Naive B cell (primary cell): ENCODE measurements around the gene PDE6A. TPM values are rescaled to one million over a fixed set of nuclear protein-coding genes. Genes with fewer than 3 reads are reported as not detected.

Experiments
- ATAC-seq, 2 donors: fragments of 150-1000 bp; cut with Tn5 transposase; 2 replicates each; pipeline ENCODE4 v1.10.0; 2021; ENCODE audit warnings: low read depth in 2 of 2, mild to moderate bottlenecking in 2 of 2, moderate library complexity in 2 of 2
- DNase-seq: peaks from one replicate; pipeline ENCODE4 v3.0.0; 2022
- H3K27ac Mint-ChIP-seq, 6 donors: one replicate each; pipeline ENCODE4 v1.8.0; 2020 to 2022; ENCODE audit warnings: mild to moderate bottlenecking in 6 of 6, mixed read lengths in 6 of 6, moderate library complexity in 5 of 6, inconsistent platforms in 2 of 6
- H3K27me3 Mint-ChIP-seq, 3 donors: one replicate each; pipeline ENCODE4 v1.8.0; 2021 to 2022; ENCODE audit warnings: mixed read lengths in 3 of 3, mild to moderate bottlenecking in 1 of 3
- H3K36me3 Mint-ChIP-seq, 2 donors: one replicate each; pipeline ENCODE4 v1.8.0; 2020 to 2022; ENCODE audit warnings: mixed read lengths in 2 of 2, inconsistent platforms in 1 of 2, mild to moderate bottlenecking in 1 of 2
- H3K4me1 Mint-ChIP-seq, 3 donors: one replicate each; pipeline ENCODE4 v1.8.0; 2020 to 2022; ENCODE audit warnings: mixed read lengths in 3 of 3, inconsistent platforms in 1 of 3, mild to moderate bottlenecking in 1 of 3, moderate library complexity in 1 of 3
- H3K4me3 Mint-ChIP-seq, 8 donors: one replicate each; pipeline ENCODE4 v1.8.0; 2020 to 2022; ENCODE audit warnings: mild to moderate bottlenecking in 8 of 8, mixed read lengths in 8 of 8, moderate library complexity in 8 of 8, inconsistent platforms in 2 of 8
- H3K9me3 Mint-ChIP-seq, 7 donors: one replicate each; pipeline ENCODE4 v1.8.0; 2020 to 2022; ENCODE audit warnings: mixed read lengths in 7 of 7, mild to moderate bottlenecking in 5 of 7, inconsistent platforms in 2 of 7, moderate library complexity in 1 of 7
- polyA plus RNA-seq, 6 donors: library from polyadenylated mRNA; unstranded; fragments of 300-500 nt; fragmentation: Illumina TruSeq; gene quantifications; one replicate each; pipeline ENCODE4 v1.2.3, GENCODE V29; 2021; ENCODE audit warnings: low read depth in 6 of 6

Gene PDE6A
- polyA plus RNA-seq, 6 donors from 2014 or later = not detected

- H3K27ac Mint-ChIP-seq = no peak overlapping the region
- H3K9me3 Mint-ChIP-seq = no peaks in the 10 kb centered on the region
- ATAC-seq = no peak
Observed at GRCh38 chr5:149824120-149824519, 120.5 kb downstream of the PDE6A start.

GRCh38 chr5:149823375-149823774, 121.2 kb downstream of the PDE6A start:
- Mint-ChIP-seq H3K27ac (no peak overlapping the region), H3K27me3 (no peaks in the 10 kb centered on the region), H3K36me3 (no peaks in the 10 kb centered on the region), H3K9me3 (no peaks in the 10 kb centered on the region), H3K4me3 (no peak overlapping the region), H3K4me1 (peaks cover 0 to under 1% (median 0%) of the 10 kb centered on the region in 3 donors)
- no peak for ATAC-seq
- no peak for DNase-seq

More at GRCh38 chr5:149824120-149824519, 120.5 kb downstream of the PDE6A start:
- Mint-ChIP-seq H3K27me3 (no peaks in the 10 kb centered on the region), H3K36me3 (no peaks in the 10 kb centered on the region), H3K4me3 (no peak overlapping the region), H3K4me1 (peaks cover 0 to 4% (median 0%) of the 10 kb centered on the region in 3 donors)
- DNase-seq = no peak

- H3K4me3 Mint-ChIP-seq = no peak overlapping the region
- H3K36me3 Mint-ChIP-seq = no peaks in the 10 kb centered on the region
- H3K9me3 Mint-ChIP-seq = no peaks in the 10 kb centered on the region
- H3K27ac Mint-ChIP-seq = no peak overlapping the region
- H3K27me3 Mint-ChIP-seq = no peaks in the 10 kb centered on the region
- DNase-seq (no peak), ATAC-seq (no peak)
- peaks cover 0 to 8% (median 0%) of the 10 kb centered on the region in 3 donors for H3K4me1 Mint-ChIP-seq
Observed at GRCh38 chr5:149822301-149822700, 122.3 kb downstream of the PDE6A start.

- H3K9me3 Mint-ChIP-seq = no peaks in the 10 kb centered on the region
- H3K4me1 Mint-ChIP-seq = peaks cover 0 to 8% (median 0%) of the 10 kb centered on the region in 3 donors
- no peak overlapping the region for H3K4me3 Mint-ChIP-seq
- H3K27ac Mint-ChIP-seq = no peak overlapping the region
- no peaks in the 10 kb centered on the region for H3K36me3 Mint-ChIP-seq
- DNase-seq (no peak), ATAC-seq (no peak)
- no peaks in the 10 kb centered on the region for H3K27me3 Mint-ChIP-seq
Observed at GRCh38 chr5:149820536-149821510, 123.8 kb downstream of the PDE6A start.

GRCh38 chr5:149820012-149820411, 124.6 kb downstream of the PDE6A start:
- Mint-ChIP-seq H3K36me3 (no peaks in the 10 kb centered on the region), H3K4me1 (peaks cover 0 to 8% (median 0%) of the 10 kb centered on the region in 3 donors)
- ATAC-seq = no peak

GRCh38 chr5:149818116-149818515, 126.5 kb downstream of the PDE6A start:
- DNase-seq (no peak), ATAC-seq (no peak)
- no peaks in the 10 kb centered on the region for H3K36me3 Mint-ChIP-seq
- no peaks in the 10 kb centered on the region for H3K9me3 Mint-ChIP-seq
- H3K27ac Mint-ChIP-seq = peak overlapping the region in 3 of 6 donors; percentile 6 to 67 (median 36)
- H3K27me3 Mint-ChIP-seq = no peaks in the 10 kb centered on the region
- H3K4me3 Mint-ChIP-seq = no peak overlapping the region
- peaks cover 0 to 8% (median 0%) of the 10 kb centered on the region in 3 donors for H3K4me1 Mint-ChIP-seq

More at GRCh38 chr5:149820012-149820411, 124.6 kb downstream of the PDE6A start:
- Mint-ChIP-seq H3K27me3 (no peaks in the 10 kb centered on the region), H3K27ac (peak overlapping the region in 1 of 6 donors; percentile 54), H3K4me3 (no peak overlapping the region), H3K9me3 (no peaks in the 10 kb centered on the region)
- DNase-seq = no peak

- ATAC-seq (no peak), DNase-seq (no peak)
- Mint-ChIP-seq H3K4me3 (no peak overlapping the region), H3K27me3 (no peaks in the 10 kb centered on the region), H3K4me1 (peaks cover 0 to 8% (median 0%) of the 10 kb centered on the region in 3 donors), H3K9me3 (no peaks in the 10 kb centered on the region), H3K27ac (peak overlapping the region in 2 of 6 donors; percentile 36 to 67), H3K36me3 (no peaks in the 10 kb centered on the region)
Observed at GRCh38 chr5:149817539-149818060, 127.0 kb downstream of the PDE6A start.

- ATAC-seq = no peak
- Mint-ChIP-seq H3K4me1 (peaks cover 0 to 14% (median 0%) of the 10 kb centered on the region in 3 donors), H3K4me3 (peak overlapping the region in 1 of 8 donors; percentile 74), H3K9me3 (no peaks in the 10 kb centered on the region), H3K27me3 (no peaks in the 10 kb centered on the region), H3K27ac (no peak overlapping the region), H3K36me3 (no peaks in the 10 kb centered on the region)
- no peak for DNase-seq
Observed at GRCh38 chr5:149816661-149817060, 127.9 kb downstream of the PDE6A start.

- ATAC-seq (no peak), DNase-seq (no peak)
- Mint-ChIP-seq H3K27me3 (no peaks in the 10 kb centered on the region), H3K4me1 (peaks cover 0 to 7% (median 3%) of the 10 kb centered on the region in 3 donors), H3K36me3 (no peaks in the 10 kb centered on the region), H3K4me3 (no peak overlapping the region), H3K27ac (peak overlapping the region in 1 of 6 donors; percentile 16), H3K9me3 (no peaks in the 10 kb centered on the region)
Observed at GRCh38 chr5:149811453-149811852, 133.1 kb downstream of the PDE6A start.

GRCh38 chr5:149810856-149811255, 133.7 kb downstream of the PDE6A start:
- DNase-seq (no peak), ATAC-seq (no peak)
- H3K4me1 Mint-ChIP-seq = peaks cover 0 to 7% (median 3%) of the 10 kb centered on the region in 3 donors
- peak overlapping the region in 1 of 6 donors; percentile 16 for H3K27ac Mint-ChIP-seq
- no peak overlapping the region for H3K4me3 Mint-ChIP-seq
- H3K36me3 Mint-ChIP-seq = no peaks in the 10 kb centered on the region
- no peaks in the 10 kb centered on the region for H3K27me3 Mint-ChIP-seq
- H3K9me3 Mint-ChIP-seq = no peaks in the 10 kb centered on the region

GRCh38 chr5:149809931-149810691, 134.5 kb downstream of the PDE6A start:
- Mint-ChIP-seq H3K4me1 (peaks cover 0 to 7% (median 3%) of the 10 kb centered on the region in 3 donors), H3K27ac (peak overlapping the region in 2 of 6 donors; percentile 57 to 93), H3K9me3 (no peaks in the 10 kb centered on the region), H3K4me3 (no peak overlapping the region), H3K36me3 (no peaks in the 10 kb centered on the region), H3K27me3 (no peaks in the 10 kb centered on the region)
- ATAC-seq (no peak), DNase-seq (no peak)

GRCh38 chr5:149808264-149808982, 136.2 kb downstream of the PDE6A start:
- Mint-ChIP-seq H3K9me3 (no peaks in the 10 kb centered on the region), H3K4me3 (no peak overlapping the region), H3K36me3 (no peaks in the 10 kb centered on the region), H3K27me3 (no peaks in the 10 kb centered on the region), H3K4me1 (peaks cover 0 to 7% (median 3%) of the 10 kb centered on the region in 3 donors), H3K27ac (no peak overlapping the region)
- DNase-seq (no peak), ATAC-seq (no peak)
